ENCODE data around the gene PPP1R12C. TPM values are rescaled to one million over a fixed set of nuclear protein-coding genes. Genes with fewer than 3 reads are reported as not detected.

PPP1R12C gene
- total and polyA plus RNA-seq, 10 of the 15 experiments (the other 5 are each of a cell fraction or from before 2014, with no cell fraction given), result 1.4 to 84.7 (median 20.5) TPM

DNA sequence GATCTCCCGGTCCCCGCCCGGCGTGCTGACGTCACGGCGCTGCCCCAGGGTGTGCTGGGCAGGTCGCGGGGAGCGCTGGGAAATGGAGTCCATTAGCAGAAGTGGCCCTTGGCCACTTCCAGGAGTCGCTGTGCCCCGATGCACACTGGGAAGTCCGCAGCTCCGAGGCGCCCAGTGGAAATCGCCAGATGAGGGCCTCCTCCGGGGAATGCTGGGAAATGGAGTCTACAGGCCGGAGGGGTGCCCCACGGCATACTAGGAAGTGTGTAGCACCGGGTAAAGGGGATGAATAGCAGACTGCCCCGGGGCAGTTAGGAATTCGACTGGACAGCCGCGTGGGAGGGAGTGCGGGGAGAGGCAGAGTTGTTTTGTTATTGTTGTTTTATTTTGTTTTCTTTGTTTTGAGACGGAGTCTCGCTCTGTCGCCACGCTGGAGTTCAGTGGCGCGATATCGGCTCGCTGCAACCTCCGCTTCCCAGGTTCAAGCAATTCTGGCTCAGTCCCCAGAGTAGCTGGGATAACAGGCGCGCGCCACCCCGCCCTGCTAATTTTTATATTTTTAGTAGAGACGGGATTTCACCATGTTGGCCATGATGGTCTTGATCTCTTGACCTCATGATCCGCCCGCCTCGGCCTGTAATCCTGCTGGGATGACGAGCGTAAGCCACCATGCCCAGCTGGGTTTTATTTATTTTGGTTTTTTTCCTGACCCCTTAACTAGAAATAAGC lies 390 bp upstream of the PPP1R12C start (continued):
- TF ChIP-seq, protein P1, sequence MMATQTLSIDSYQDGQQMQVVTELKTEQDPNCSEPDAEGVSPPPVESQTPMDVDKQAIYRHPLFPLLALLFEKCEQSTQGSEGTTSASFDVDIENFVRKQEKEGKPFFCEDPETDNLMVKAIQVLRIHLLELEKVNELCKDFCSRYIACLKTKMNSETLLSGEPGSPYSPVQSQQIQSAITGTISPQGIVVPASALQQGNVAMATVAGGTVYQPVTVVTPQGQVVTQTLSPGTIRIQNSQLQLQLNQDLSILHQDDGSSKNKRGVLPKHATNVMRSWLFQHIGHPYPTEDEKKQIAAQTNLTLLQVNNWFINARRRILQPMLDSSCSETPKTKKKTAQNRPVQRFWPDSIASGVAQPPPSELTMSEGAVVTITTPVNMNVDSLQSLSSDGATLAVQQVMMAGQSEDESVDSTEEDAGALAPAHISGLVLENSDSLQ (IDR thresholded peaks at IDR 0.05), result no peak
- TF ChIP-seq TBL1XR1 (IDR thresholded peaks at IDR 0.05; ENCODE audit: low read depth, low read length) (peak; percentile 73), MEF2A (IDR thresholded peaks at IDR 0.05; ENCODE audit: insufficient read depth, low read depth, low read length) (no peak), NR2F1 (conservative IDR thresholded peaks at IDR 0.05) (0 out of 2 replicates have a peak, but pooled peaks have one; percentile 65), ZNF217 (IDR thresholded peaks at IDR 0.05) (no peak), TARDBP (IDR thresholded peaks at IDR 0.05; ENCODE audit: borderline replicate concordance) (peak; percentile 85; the same call in 1 of the 2 replicates), NBN (IDR thresholded peaks at IDR 0.05) (peak; percentile 83), SUZ12 (IDR thresholded peaks at IDR 0.05; ENCODE audit: unreplicated experiment) (no peak), MXI1 (IDR thresholded peaks at IDR 0.05; ENCODE audit: low read depth, low read length) (no peak; the same call in 1 of the 2 replicates)
- TF ChIP-seq, protein P2, sequence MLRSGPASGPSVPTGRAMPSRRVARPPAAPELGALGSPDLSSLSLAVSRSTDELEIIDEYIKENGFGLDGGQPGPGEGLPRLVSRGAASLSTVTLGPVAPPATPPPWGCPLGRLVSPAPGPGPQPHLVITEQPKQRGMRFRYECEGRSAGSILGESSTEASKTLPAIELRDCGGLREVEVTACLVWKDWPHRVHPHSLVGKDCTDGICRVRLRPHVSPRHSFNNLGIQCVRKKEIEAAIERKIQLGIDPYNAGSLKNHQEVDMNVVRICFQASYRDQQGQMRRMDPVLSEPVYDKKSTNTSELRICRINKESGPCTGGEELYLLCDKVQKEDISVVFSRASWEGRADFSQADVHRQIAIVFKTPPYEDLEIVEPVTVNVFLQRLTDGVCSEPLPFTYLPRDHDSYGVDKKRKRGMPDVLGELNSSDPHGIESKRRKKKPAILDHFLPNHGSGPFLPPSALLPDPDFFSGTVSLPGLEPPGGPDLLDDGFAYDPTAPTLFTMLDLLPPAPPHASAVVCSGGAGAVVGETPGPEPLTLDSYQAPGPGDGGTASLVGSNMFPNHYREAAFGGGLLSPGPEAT (IDR thresholded peaks at IDR 0.05; ENCODE audit: low read depth), result peak; percentile 53; the same call in 1 of the 2 replicates
- TF ChIP-seq, protein P3, sequence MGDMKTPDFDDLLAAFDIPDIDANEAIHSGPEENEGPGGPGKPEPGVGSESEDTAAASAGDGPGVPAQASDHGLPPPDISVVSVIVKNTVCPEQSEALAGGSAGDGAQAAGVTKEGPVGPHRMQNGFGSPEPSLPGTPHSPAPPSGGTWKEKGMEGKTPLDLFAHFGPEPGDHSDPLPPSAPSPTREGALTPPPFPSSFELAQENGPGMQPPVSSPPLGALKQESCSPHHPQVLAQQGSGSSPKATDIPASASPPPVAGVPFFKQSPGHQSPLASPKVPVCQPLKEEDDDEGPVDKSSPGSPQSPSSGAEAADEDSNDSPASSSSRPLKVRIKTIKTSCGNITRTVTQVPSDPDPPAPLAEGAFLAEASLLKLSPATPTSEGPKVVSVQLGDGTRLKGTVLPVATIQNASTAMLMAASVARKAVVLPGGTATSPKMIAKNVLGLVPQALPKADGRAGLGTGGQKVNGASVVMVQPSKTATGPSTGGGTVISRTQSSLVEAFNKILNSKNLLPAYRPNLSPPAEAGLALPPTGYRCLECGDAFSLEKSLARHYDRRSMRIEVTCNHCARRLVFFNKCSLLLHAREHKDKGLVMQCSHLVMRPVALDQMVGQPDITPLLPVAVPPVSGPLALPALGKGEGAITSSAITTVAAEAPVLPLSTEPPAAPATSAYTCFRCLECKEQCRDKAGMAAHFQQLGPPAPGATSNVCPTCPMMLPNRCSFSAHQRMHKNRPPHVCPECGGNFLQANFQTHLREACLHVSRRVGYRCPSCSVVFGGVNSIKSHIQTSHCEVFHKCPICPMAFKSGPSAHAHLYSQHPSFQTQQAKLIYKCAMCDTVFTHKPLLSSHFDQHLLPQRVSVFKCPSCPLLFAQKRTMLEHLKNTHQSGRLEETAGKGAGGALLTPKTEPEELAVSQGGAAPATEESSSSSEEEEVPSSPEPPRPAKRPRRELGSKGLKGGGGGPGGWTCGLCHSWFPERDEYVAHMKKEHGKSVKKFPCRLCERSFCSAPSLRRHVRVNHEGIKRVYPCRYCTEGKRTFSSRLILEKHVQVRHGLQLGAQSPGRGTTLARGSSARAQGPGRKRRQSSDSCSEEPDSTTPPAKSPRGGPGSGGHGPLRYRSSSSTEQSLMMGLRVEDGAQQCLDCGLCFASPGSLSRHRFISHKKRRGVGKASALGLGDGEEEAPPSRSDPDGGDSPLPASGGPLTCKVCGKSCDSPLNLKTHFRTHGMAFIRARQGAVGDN (IDR thresholded peaks at IDR 0.05), result no peak
- TF ChIP-seq, protein P4, sequence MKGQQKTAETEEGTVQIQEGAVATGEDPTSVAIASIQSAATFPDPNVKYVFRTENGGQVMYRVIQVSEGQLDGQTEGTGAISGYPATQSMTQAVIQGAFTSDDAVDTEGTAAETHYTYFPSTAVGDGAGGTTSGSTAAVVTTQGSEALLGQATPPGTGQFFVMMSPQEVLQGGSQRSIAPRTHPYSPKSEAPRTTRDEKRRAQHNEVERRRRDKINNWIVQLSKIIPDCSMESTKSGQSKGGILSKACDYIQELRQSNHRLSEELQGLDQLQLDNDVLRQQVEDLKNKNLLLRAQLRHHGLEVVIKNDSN (IDR thresholded peaks at IDR 0.05; ENCODE audit: borderline replicate concordance, extremely low read length, insufficient read depth, low read depth, low read length), result no peak
- TF ChIP-seq, protein P5, sequence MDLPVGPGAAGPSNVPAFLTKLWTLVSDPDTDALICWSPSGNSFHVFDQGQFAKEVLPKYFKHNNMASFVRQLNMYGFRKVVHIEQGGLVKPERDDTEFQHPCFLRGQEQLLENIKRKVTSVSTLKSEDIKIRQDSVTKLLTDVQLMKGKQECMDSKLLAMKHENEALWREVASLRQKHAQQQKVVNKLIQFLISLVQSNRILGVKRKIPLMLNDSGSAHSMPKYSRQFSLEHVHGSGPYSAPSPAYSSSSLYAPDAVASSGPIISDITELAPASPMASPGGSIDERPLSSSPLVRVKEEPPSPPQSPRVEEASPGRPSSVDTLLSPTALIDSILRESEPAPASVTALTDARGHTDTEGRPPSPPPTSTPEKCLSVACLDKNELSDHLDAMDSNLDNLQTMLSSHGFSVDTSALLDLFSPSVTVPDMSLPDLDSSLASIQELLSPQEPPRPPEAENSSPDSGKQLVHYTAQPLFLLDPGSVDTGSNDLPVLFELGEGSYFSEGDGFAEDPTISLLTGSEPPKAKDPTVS (IDR thresholded peaks at IDR 0.05; ENCODE audit: low read depth, low read length), result no peak
- TF ChIP-seq, protein P6, sequence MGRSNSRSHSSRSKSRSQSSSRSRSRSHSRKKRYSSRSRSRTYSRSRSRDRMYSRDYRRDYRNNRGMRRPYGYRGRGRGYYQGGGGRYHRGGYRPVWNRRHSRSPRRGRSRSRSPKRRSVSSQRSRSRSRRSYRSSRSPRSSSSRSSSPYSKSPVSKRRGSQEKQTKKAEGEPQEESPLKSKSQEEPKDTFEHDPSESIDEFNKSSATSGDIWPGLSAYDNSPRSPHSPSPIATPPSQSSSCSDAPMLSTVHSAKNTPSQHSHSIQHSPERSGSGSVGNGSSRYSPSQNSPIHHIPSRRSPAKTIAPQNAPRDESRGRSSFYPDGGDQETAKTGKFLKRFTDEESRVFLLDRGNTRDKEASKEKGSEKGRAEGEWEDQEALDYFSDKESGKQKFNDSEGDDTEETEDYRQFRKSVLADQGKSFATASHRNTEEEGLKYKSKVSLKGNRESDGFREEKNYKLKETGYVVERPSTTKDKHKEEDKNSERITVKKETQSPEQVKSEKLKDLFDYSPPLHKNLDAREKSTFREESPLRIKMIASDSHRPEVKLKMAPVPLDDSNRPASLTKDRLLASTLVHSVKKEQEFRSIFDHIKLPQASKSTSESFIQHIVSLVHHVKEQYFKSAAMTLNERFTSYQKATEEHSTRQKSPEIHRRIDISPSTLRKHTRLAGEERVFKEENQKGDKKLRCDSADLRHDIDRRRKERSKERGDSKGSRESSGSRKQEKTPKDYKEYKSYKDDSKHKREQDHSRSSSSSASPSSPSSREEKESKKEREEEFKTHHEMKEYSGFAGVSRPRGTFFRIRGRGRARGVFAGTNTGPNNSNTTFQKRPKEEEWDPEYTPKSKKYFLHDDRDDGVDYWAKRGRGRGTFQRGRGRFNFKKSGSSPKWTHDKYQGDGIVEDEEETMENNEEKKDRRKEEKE (IDR thresholded peaks at IDR 0.05), result no peak
- TF ChIP-seq, protein P7, sequence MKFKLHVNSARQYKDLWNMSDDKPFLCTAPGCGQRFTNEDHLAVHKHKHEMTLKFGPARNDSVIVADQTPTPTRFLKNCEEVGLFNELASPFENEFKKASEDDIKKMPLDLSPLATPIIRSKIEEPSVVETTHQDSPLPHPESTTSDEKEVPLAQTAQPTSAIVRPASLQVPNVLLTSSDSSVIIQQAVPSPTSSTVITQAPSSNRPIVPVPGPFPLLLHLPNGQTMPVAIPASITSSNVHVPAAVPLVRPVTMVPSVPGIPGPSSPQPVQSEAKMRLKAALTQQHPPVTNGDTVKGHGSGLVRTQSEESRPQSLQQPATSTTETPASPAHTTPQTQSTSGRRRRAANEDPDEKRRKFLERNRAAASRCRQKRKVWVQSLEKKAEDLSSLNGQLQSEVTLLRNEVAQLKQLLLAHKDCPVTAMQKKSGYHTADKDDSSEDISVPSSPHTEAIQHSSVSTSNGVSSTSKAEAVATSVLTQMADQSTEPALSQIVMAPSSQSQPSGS (IDR thresholded peaks at IDR 0.05; ENCODE audit: low read length), result no peak
